CD4-positive, alpha-beta T cell treated with Interleukin-6 at 100 ng/mL for 8 hours (primary cell): Measurements from ENCODE around the gene OR2M3.
"Not testable (repeated sequence)": the region's sequence is repeated elsewhere in the genome, so short reads cannot be mapped to it uniquely, and the experiment has no call there.

Source experiments
- DNase-seq: peaks from one replicate; pipeline ENCODE4 v3.0.0-alpha.2; 2020; ENCODE audit warnings: mixed read lengths, low spot score

The OR2M3 gene

GRCh38 chr1:248196965-248197364 lies at the start of gene OR2M3:
Gene OR2M3 (plus strand): TSS chr1:248197265. CDS start chr1:248203068, 5,803 bp downstream.
- no peak for DNase-seq

- DNase-seq = no peak
These were observed 44.8 kb upstream of the OR2M3 start for GRCh38 chr1:248152056-248152827.

- DNase-seq = no peak
These were observed 41.1 kb upstream of the OR2M3 start for GRCh38 chr1:248155927-248156326.

GRCh38 chr1:248158758-248159157 lies 38.3 kb upstream of the OR2M3 start:
- no peak for DNase-seq

GRCh38 chr1:248164031-248164430 lies 33.0 kb upstream of the OR2M3 start:
- no peak for DNase-seq

- DNase-seq = no peak
These were observed 31.9 kb upstream of the OR2M3 start for GRCh38 chr1:248165186-248165585.

GRCh38 chr1:248174521-248174920 lies 22.5 kb upstream of the OR2M3 start, which contains the start of gene OR2M2:
Gene OR2M2 (plus strand): TSS chr1:248174821. CDS start chr1:248179986, 5,165 bp downstream.
- no peak for DNase-seq

- DNase-seq = no peak
These were observed 13.1 kb upstream of the OR2M3 start for GRCh38 chr1:248183996-248184395.

- no peak for DNase-seq
These were observed 9.7 kb upstream of the OR2M3 start for GRCh38 chr1:248187363-248187762.

GRCh38 chr1:248189026-248189425 lies 8.0 kb upstream of the OR2M3 start:
- DNase-seq = no peak

- no peak for DNase-seq
These were observed 2.9 kb upstream of the OR2M3 start for GRCh38 chr1:248194117-248194516.

- DNase-seq = no peak
These were observed 18.8 kb downstream of the OR2M3 start for GRCh38 chr1:248215880-248216279.

GRCh38 chr1:248225537-248225936 lies 28.5 kb downstream of the OR2M3 start:
- no peak for DNase-seq

- DNase-seq = no peak
These were observed 32.4 kb downstream of the OR2M3 start for GRCh38 chr1:248229360-248229908.

- DNase-seq = no peak
These were observed 34.1 kb downstream of the OR2M3 start, which contains the start of gene OR2M4 for GRCh38 chr1:248231117-248231516. Gene OR2M4 (plus strand): TSS chr1:248231417. CDS start chr1:248238929, 7,512 bp downstream.

GRCh38 chr1:248239478-248239877 lies 42.4 kb downstream of the OR2M3 start:
- no peak for DNase-seq

- DNase-seq = peak; percentile 3
These were observed 46.1 kb downstream of the OR2M3 start for GRCh38 chr1:248243204-248243603.

GRCh38 chr1:248259309-248259708 lies 62.2 kb downstream of the OR2M3 start:
- not testable (repeated sequence) for DNase-seq
